ENCODE results near the gene SLC2A9.

GRCh38 chr4:10056334-10057022 lies 35.2 kb upstream of the SLC2A9 start:
- TF ChIP-seq, protein P1, sequence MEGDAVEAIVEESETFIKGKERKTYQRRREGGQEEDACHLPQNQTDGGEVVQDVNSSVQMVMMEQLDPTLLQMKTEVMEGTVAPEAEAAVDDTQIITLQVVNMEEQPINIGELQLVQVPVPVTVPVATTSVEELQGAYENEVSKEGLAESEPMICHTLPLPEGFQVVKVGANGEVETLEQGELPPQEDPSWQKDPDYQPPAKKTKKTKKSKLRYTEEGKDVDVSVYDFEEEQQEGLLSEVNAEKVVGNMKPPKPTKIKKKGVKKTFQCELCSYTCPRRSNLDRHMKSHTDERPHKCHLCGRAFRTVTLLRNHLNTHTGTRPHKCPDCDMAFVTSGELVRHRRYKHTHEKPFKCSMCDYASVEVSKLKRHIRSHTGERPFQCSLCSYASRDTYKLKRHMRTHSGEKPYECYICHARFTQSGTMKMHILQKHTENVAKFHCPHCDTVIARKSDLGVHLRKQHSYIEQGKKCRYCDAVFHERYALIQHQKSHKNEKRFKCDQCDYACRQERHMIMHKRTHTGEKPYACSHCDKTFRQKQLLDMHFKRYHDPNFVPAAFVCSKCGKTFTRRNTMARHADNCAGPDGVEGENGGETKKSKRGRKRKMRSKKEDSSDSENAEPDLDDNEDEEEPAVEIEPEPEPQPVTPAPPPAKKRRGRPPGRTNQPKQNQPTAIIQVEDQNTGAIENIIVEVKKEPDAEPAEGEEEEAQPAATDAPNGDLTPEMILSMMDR (IDR thresholded peaks at IDR 0.05): no peak
- no peak for TF ChIP-seq POLR2A (IDR thresholded peaks at IDR 0.05)
